ENCODE results near the gene STT3B. TPM values are rescaled to one million over a fixed set of nuclear protein-coding genes. Genes with fewer than 3 reads are reported as not detected.

The STT3B gene
- total and polyA plus RNA-seq, 3 donors from 2014 or later, result 140 to 231 (median 178) TPM

DNA sequence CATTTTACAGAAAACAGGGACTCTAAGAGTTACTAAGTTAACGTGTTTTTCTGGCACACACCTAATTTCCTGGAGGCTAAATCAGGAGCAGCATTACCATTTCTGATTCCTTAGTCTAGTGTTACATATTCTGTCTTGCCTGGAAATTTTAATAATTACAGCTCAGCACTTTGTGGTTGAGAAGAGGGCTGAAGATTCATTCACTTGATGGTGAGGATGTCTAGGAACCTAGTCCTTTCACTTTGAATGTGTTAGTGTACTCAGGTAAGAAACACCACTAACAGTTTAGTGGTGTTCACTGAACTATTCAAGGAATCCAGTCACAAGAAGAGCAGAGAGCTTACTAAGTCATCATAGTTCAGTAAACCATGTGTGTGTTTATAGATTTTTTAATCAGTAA is 102.8 kb downstream of the STT3B start:
- no peaks in the 10 kb centered on the region for H3K9me3 ChIP-seq
- TF ChIP-seq CTCF (IDR thresholded peaks at IDR 0.05) (no peak), POLR2A (IDR thresholded peaks at IDR 0.05) (no peak)
- 29 to 47% methylated on average over 1 of the region's 1 CpG for WGBS, 2 donors
- no peak for DNase-seq
- H3K36me3 ChIP-seq (ENCODE audit: low read depth, missing control alignments), result no peaks in the 10 kb centered on the region
- peak overlapping the region in 1 of 2 donors; percentile 11 for H3K27ac ChIP-seq
- H3K4me3 ChIP-seq, result no peak overlapping the region
- intact Hi-C loops (cut with DNase I; ENCODE audit: low total_unique reads), result no loop called here
- no peaks in the 10 kb centered on the region for H3K27me3 ChIP-seq
- H3K4me1 ChIP-seq, result no peaks in the 10 kb centered on the region

- H3K9me3 ChIP-seq, result no peaks in the 10 kb centered on the region
- WGBS, 2 donors, result 66 to 76% methylated on average over 4 of the region's 4 CpGs
- H3K27ac ChIP-seq, result peak overlapping the region in 1 of 2 donors; percentile 11
- H3K4me1 ChIP-seq, result no peaks in the 10 kb centered on the region
- DNase-seq, result no peak
- no peak overlapping the region for H3K4me3 ChIP-seq
- TF ChIP-seq CTCF (IDR thresholded peaks at IDR 0.05) (no peak), POLR2A (IDR thresholded peaks at IDR 0.05) (no peak)
- intact Hi-C loops (cut with DNase I; ENCODE audit: low total_unique reads), result no loop called here
- H3K36me3 ChIP-seq (ENCODE audit: low read depth, missing control alignments), result no peaks in the 10 kb centered on the region
- H3K27me3 ChIP-seq, result no peaks in the 10 kb centered on the region
These were observed 103.3 kb downstream of the STT3B start for GRCh38 chr3:31636049-31636448.

DNA sequence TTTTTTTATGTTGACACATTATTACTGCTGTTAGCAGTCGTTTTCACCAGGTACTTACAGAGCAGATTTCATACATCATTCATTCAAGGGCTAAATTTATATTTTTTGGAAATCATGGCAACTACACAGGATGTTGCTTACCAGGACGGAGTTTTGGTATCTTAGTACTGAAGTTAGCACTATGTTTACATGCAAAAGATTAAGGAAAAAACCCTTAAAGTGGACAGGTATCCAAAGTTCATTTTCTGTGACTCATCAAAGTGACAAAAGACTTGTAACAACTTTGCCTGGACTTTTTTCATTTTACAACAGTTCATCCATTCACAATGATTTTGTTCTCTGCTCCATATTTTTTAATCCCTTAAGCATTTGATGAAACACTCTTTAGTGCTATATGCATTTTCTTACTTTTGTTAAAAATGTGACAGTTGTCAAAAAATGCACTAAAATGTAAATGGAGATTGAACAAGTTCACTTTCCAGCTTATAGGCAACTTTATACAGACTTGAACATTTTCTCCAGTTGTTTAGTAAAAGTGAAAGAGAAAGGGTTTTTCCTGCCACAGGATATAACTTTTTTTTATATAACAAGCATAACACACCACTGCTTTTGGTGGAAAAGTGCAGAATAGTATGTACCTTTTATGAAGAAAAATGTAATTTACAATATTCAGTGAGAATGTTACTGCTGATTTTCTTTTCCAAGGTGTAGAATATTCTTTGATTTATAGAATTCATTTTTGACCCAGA is 104.1 kb downstream of the STT3B start:
- H3K36me3 ChIP-seq (ENCODE audit: low read depth, missing control alignments), result no peaks in the 10 kb centered on the region
- no peak overlapping the region for H3K4me3 ChIP-seq
- no peak overlapping the region for H3K27ac ChIP-seq
- no peaks in the 10 kb centered on the region for H3K4me1 ChIP-seq
- H3K27me3 ChIP-seq, result no peaks in the 10 kb centered on the region
- no peak for TF ChIP-seq POLR2A (IDR thresholded peaks at IDR 0.05)
- no peak for TF ChIP-seq CTCF (IDR thresholded peaks at IDR 0.05)
- intact Hi-C loops (cut with DNase I; ENCODE audit: low total_unique reads), result no loop called here
- H3K9me3 ChIP-seq, result no peaks in the 10 kb centered on the region
- 45 to 52% methylated on average over 2 of the region's 2 CpGs for WGBS, 2 donors
- DNase-seq, result no peak

- no peak for DNase-seq
- Histone ChIP-seq H3K9me3 (no peaks in the 10 kb centered on the region), H3K4me1 (no peaks in the 10 kb centered on the region), H3K4me3 (no peak overlapping the region), H3K36me3 (ENCODE audit: low read depth, missing control alignments) (no peaks in the 10 kb centered on the region), H3K27me3 (no peaks in the 10 kb centered on the region), H3K27ac (no peak overlapping the region)
- TF ChIP-seq POLR2A (IDR thresholded peaks at IDR 0.05) (no peak), CTCF (IDR thresholded peaks at IDR 0.05) (no peak)
- intact Hi-C loops (cut with DNase I; ENCODE audit: low total_unique reads), result no loop called here
- WGBS, 2 donors, result 96 to 100% methylated on average over 1 of the region's 1 CpG
These were observed 107.1 kb downstream of the STT3B start for GRCh38 chr3:31639828-31640227.

- 89 to 92% methylated on average over 5 of the region's 5 CpGs for WGBS, 2 donors
- no peaks in the 10 kb centered on the region for H3K9me3 ChIP-seq
- TF ChIP-seq CTCF (IDR thresholded peaks at IDR 0.05), result no peak
- no peak for TF ChIP-seq POLR2A (IDR thresholded peaks at IDR 0.05)
- no peak overlapping the region for H3K4me3 ChIP-seq
- H3K36me3 ChIP-seq (ENCODE audit: low read depth, missing control alignments), result no peaks in the 10 kb centered on the region
- no peaks in the 10 kb centered on the region for H3K27me3 ChIP-seq
- intact Hi-C loops (cut with DNase I; ENCODE audit: low total_unique reads), result no loop called here
- H3K27ac ChIP-seq, result no peak overlapping the region
- H3K4me1 ChIP-seq, result no peaks in the 10 kb centered on the region
- no peak for DNase-seq
These were observed 112.5 kb downstream of the STT3B start for GRCh38 chr3:31645256-31645655.
